ENCODE results near the gene FOXI2.

FOXI2 gene

GRCh38 chr10:127743205-127743604, 6.2 kb downstream of the FOXI2 start:
- DNase-seq (ENCODE audit: low read depth in 2 of 2), result no peak

GRCh38 chr10:127744956-127745355, 8.0 kb downstream of the FOXI2 start:
- DNase-seq (ENCODE audit: low read depth in 2 of 2), result no peak

- no peak for DNase-seq (ENCODE audit: low read depth in 2 of 2)
These were observed 8.9 kb downstream of the FOXI2 start for GRCh38 chr10:127745861-127746260.

GRCh38 chr10:127755753-127756152, 18.8 kb downstream of the FOXI2 start:
- no peak for DNase-seq (ENCODE audit: low read depth in 2 of 2)

GRCh38 chr10:127756264-127756663, 19.3 kb downstream of the FOXI2 start:
- no peak for DNase-seq (ENCODE audit: low read depth in 2 of 2)

- no peak for DNase-seq (ENCODE audit: low read depth in 2 of 2)
These were observed 20.0 kb downstream of the FOXI2 start for GRCh38 chr10:127757033-127757432.

- no peak for DNase-seq (ENCODE audit: low read depth in 2 of 2)
These were observed 22.3 kb downstream of the FOXI2 start for GRCh38 chr10:127759276-127759675.

GRCh38 chr10:127762925-127763324, 25.9 kb downstream of the FOXI2 start:
- no peak for DNase-seq (ENCODE audit: low read depth in 2 of 2)

GRCh38 chr10:127774766-127775559, 38.0 kb downstream of the FOXI2 start:
- DNase-seq (ENCODE audit: low read depth in 2 of 2), result no peak

GRCh38 chr10:127776816-127777215, 39.8 kb downstream of the FOXI2 start:
- no peak for DNase-seq (ENCODE audit: low read depth in 2 of 2)

- DNase-seq (ENCODE audit: low read depth in 2 of 2), result no peak
These were observed 44.4 kb downstream of the FOXI2 start for GRCh38 chr10:127781412-127781811.

- no peak for DNase-seq (ENCODE audit: low read depth in 2 of 2)
These were observed 50.9 kb downstream of the FOXI2 start for GRCh38 chr10:127787873-127788272.

- no peak for DNase-seq (ENCODE audit: low read depth in 2 of 2)
These were observed 53.2 kb downstream of the FOXI2 start for GRCh38 chr10:127790066-127790624.

All from stimulated activated CD4-positive, alpha-beta T cell treated with anti-CD3 and anti-CD28 coated beads, Interleukin-1b, Interleukin-23, amount 100 ng/mL, for 4 hours (primary cell).